ENCODE data around the gene GOT1. TPM values are rescaled to one million over a fixed set of nuclear protein-coding genes. Genes with fewer than 3 reads are reported as not detected.

Gene GOT1
- polyA plus RNA-seq, 1 experiment, result 34.5 TPM

GRCh38 chr10:99435986-99436638 is 5.7 kb upstream of the GOT1 start:
- CTCF ChIA-PET, result interaction anchor here (0.6 to 13.7 kb wide), 44 partner anchors 8 to 354 kb away, joined by 3 to 413 read pairs (median 6); partner anchors contain the start of gene SLC25A28
- DNase-seq (ENCODE audit: low read depth, low spot score), result peak; percentile 23

GRCh38 chr10:99433378-99434020 is 3.1 kb upstream of the GOT1 start:
- DNase-seq (ENCODE audit: low read depth, low spot score), result no peak

More at GRCh38 chr10:99435986-99436638, 5.7 kb upstream of the GOT1 start:
- no peaks in the 10 kb centered on the region for H3K27me3 ChIP-seq (ENCODE audit: control insufficient read depth, insufficient read depth, low read length)
- no peak overlapping the region for H3K27ac ChIP-seq (ENCODE audit: low read depth, low read length)
- no peak overlapping the region for H3K4me3 ChIP-seq (ENCODE audit: low read depth, low read length)
- H3K9me3 ChIP-seq (ENCODE audit: control insufficient read depth, insufficient read depth, low read length), result no peaks in the 10 kb centered on the region
- POLR2A ChIA-PET, result no interaction called here
- peak; percentile 48 for TF ChIP-seq CTCF (IDR thresholded peaks at IDR 0.05; ENCODE audit: low read depth, low read length)

GRCh38 chr10:99432881-99433280 is 2.5 kb upstream of the GOT1 start:
- no peaks in the 10 kb centered on the region; the same call in 1 of the 2 replicates for H3K9me3 ChIP-seq (ENCODE audit: control insufficient read depth, insufficient read depth, low read length)
- H3K27ac ChIP-seq (ENCODE audit: low read depth, low read length), result no peak overlapping the region
- no peaks in the 10 kb centered on the region for H3K27me3 ChIP-seq (ENCODE audit: control insufficient read depth, insufficient read depth, low read length)
- ChIA-PET POLR2A (no interaction called here), CTCF (interaction anchor here (13.7 kb wide), 1 partner anchor 182 kb away, joined by 413 read pairs; the partner anchor contains the start of gene SLC25A28)
- H3K4me3 ChIP-seq (ENCODE audit: low read depth, low read length), result no peak overlapping the region
- TF ChIP-seq CTCF (IDR thresholded peaks at IDR 0.05; ENCODE audit: low read depth, low read length), result no peak
- no peak for DNase-seq (ENCODE audit: low read depth, low spot score)

More at GRCh38 chr10:99433378-99434020, 3.1 kb upstream of the GOT1 start:
- Histone ChIP-seq H3K9me3 (ENCODE audit: control insufficient read depth, insufficient read depth, low read length) (no peaks in the 10 kb centered on the region; the same call in 1 of the 2 replicates), H3K27me3 (ENCODE audit: control insufficient read depth, insufficient read depth, low read length) (no peaks in the 10 kb centered on the region), H3K4me3 (ENCODE audit: low read depth, low read length) (no peak overlapping the region), H3K27ac (ENCODE audit: low read depth, low read length) (no peak overlapping the region)
- ChIA-PET CTCF (interaction anchor here (3.5 to 13.7 kb wide), 3 partner anchors 18 to 182 kb away, joined by 33 to 413 read pairs (median 76); partner anchors contain the start of gene SLC25A28), POLR2A (no interaction called here)
- peak; percentile 30 for TF ChIP-seq CTCF (IDR thresholded peaks at IDR 0.05; ENCODE audit: low read depth, low read length)

- H3K9me3 ChIP-seq (ENCODE audit: control insufficient read depth, insufficient read depth, low read length), result no peaks in the 10 kb centered on the region; the same call in 1 of the 2 replicates
- no peak for TF ChIP-seq CTCF (IDR thresholded peaks at IDR 0.05; ENCODE audit: low read depth, low read length)
- no peak overlapping the region; the same call in 1 of the 2 replicates for H3K4me3 ChIP-seq (ENCODE audit: low read depth, low read length)
- ChIA-PET POLR2A (no interaction called here), CTCF (interaction anchor here (1.1 to 13.7 kb wide), 3 partner anchors 40 to 279 kb away, joined by 3 to 413 read pairs (median 4); partner anchors contain the start of gene SLC25A28)
- H3K27ac ChIP-seq (ENCODE audit: low read depth, low read length), result no peak overlapping the region
- H3K27me3 ChIP-seq (ENCODE audit: control insufficient read depth, insufficient read depth, low read length), result no peaks in the 10 kb centered on the region
- no peak for DNase-seq (ENCODE audit: low read depth, low spot score)
Observed at GRCh38 chr10:99432047-99432446, 1.6 kb upstream of the GOT1 start.
